CD14-positive monocyte (primary cell): Measurements from ENCODE around the gene ERCC5. TPM values are rescaled to one million over a fixed set of nuclear protein-coding genes. Genes with fewer than 3 reads are reported as not detected.

Source experiments
- DNase-seq, 3 donors: peaks; one replicate each; pipeline ENCODE4 v3.0.0-alpha.2; 2011 to 2022
- H2AFZ ChIP-seq: 2 replicates; pipeline ENCODE4 v1.6.0; 2012; ENCODE audit warnings: mild to moderate bottlenecking, low read depth, low read length, inconsistent platforms; ENCODE audit not compliant: insufficient read depth, poor library complexity, severe bottlenecking
- H3K27ac ChIP-seq, 2 donors: 1 replicate in 1 of 2; 2 replicates in 1 of 2; pipeline ENCODE4 v1.5.1; 2012 to 2013; ENCODE audit warnings: low read length in 2 of 2, control low read depth in 1 of 2, inconsistent platforms in 1 of 2, low read depth in 1 of 2, mild to moderate bottlenecking in 1 of 2
- H3K27me3 ChIP-seq, 2 donors: one replicate each; pipeline versions ENCODE4 v1.6.0 to v1.6.1; 2011 to 2013; ENCODE audit warnings: low read length in 2 of 2; ENCODE audit not compliant: control insufficient read depth in 2 of 2, insufficient read depth in 2 of 2
- H3K36me3 ChIP-seq, 2 donors: replicated peaks in 1 of 2; 1 replicate in 1 of 2; 2 replicates in 1 of 2; pipeline versions ENCODE4 v1.5.1 to v1.6.1; 2012 to 2013; ENCODE audit warnings: low read length in 2 of 2, control low read depth in 1 of 2, inconsistent platforms in 1 of 2, mild to moderate bottlenecking in 1 of 2; ENCODE audit not compliant: insufficient read depth in 2 of 2, control insufficient read depth in 1 of 2
- H3K4me1 ChIP-seq, 2 donors: 1 replicate in 1 of 2; 2 replicates in 1 of 2; pipeline versions ENCODE4 v1.5.1 to v1.6.1; 2012 to 2013; ENCODE audit warnings: low read length in 2 of 2, control low read depth in 1 of 2, inconsistent platforms in 1 of 2, mild to moderate bottlenecking in 1 of 2, moderate library complexity in 1 of 2; ENCODE audit not compliant: insufficient read depth in 2 of 2, control insufficient read depth in 1 of 2
- H3K4me2 ChIP-seq: replicated peaks from 2 replicates; pipeline ENCODE3; 2012; ENCODE audit warnings: low read length, moderate library complexity, mild to moderate bottlenecking; ENCODE audit not compliant: poor library complexity, severe bottlenecking; ENCODE audit errors: extremely low read depth
- H3K4me3 ChIP-seq, 3 experiments: fragments of 200-600 bp in 1 of 3; sonication (generic) in 1 of 3; replicated peaks in 1 of 3; 1 replicate in 2 of 3; 2 replicates in 1 of 3; pipeline ENCODE4 v1.5.1; 2011 to 2013; ENCODE audit warnings: low read length in 3 of 3, mild to moderate bottlenecking in 3 of 3, control low read depth in 2 of 3, low read depth in 2 of 3, inconsistent platforms in 1 of 3, moderate library complexity in 1 of 3
- H3K79me2 ChIP-seq: 2 replicates; pipeline ENCODE4 v1.6.0; 2012; ENCODE audit warnings: mild to moderate bottlenecking, control low read depth, inconsistent platforms, low read length, moderate library complexity; ENCODE audit not compliant: insufficient read depth
- H3K9ac ChIP-seq: 2 replicates; pipeline ENCODE4 v1.6.0; 2017; ENCODE audit warnings: low read length, mild to moderate bottlenecking; ENCODE audit not compliant: insufficient read depth, poor library complexity, severe bottlenecking
- H3K9me3 ChIP-seq, 2 donors: replicated peaks in 1 of 2; 1 replicate in 1 of 2; 2 replicates in 1 of 2; pipeline versions ENCODE4 v1.5.1 to v1.6.1; 2012 to 2013; ENCODE audit warnings: low read length in 2 of 2, control low read depth in 1 of 2; ENCODE audit not compliant: control insufficient read depth in 1 of 2, insufficient read depth in 1 of 2
- H4K20me1 ChIP-seq: 2 replicates; pipeline ENCODE4 v1.6.0; 2012; ENCODE audit warnings: mild to moderate bottlenecking, low read length, control low read depth, moderate library complexity; ENCODE audit not compliant: insufficient read depth
- H3K27ac Mint-ChIP-seq, 7 donors: one replicate each; pipeline ENCODE4 v1.8.0; 2020; ENCODE audit warnings: mild to moderate bottlenecking in 7 of 7, mixed read lengths in 7 of 7, moderate library complexity in 6 of 7, inconsistent platforms in 2 of 7
- H3K27me3 Mint-ChIP-seq, 3 donors: one replicate each; pipeline ENCODE4 v1.8.0; 2021 to 2022; ENCODE audit warnings: low read depth in 3 of 3, mild to moderate bottlenecking in 3 of 3, mixed read lengths in 3 of 3, moderate library complexity in 3 of 3, inconsistent platforms in 1 of 3
- H3K36me3 Mint-ChIP-seq, 2 donors: one replicate each; pipeline ENCODE4 v1.8.0; 2020; ENCODE audit warnings: mixed read lengths in 2 of 2, inconsistent platforms in 1 of 2, mild to moderate bottlenecking in 1 of 2
- H3K4me1 Mint-ChIP-seq: one replicate; pipeline ENCODE4 v1.8.0; 2020; ENCODE audit warnings: mild to moderate bottlenecking, mixed read lengths
- H3K4me3 Mint-ChIP-seq, 2 donors: one replicate each; pipeline ENCODE4 v1.8.0; 2020; ENCODE audit warnings: mild to moderate bottlenecking in 2 of 2, mixed read lengths in 2 of 2, moderate library complexity in 1 of 2
- H3K9me3 Mint-ChIP-seq, 7 donors: one replicate each; pipeline ENCODE4 v1.8.0; 2020 to 2022; ENCODE audit warnings: mixed read lengths in 7 of 7, mild to moderate bottlenecking in 6 of 7, moderate library complexity in 6 of 7, inconsistent platforms in 2 of 7
- WGBS: methylation state at CpG from one replicate; pipeline ENCODE4 v1.1.5; 2013; ENCODE audit warnings: missing lambda C conversion rate; ENCODE audit not compliant: insufficient coverage; 5-methylcytosine and 5-hydroxymethylcytosine counted together
- intact Hi-C, 2 donors: fragments of 100-400 bp; cut with micrococcal nuclease; formaldehyde crosslinking; loops; one replicate each; pipeline versions ENCODE4 v1.15.0 to v1.15.1; 2023
- polyA plus RNA-seq, 3 donors: library from polyadenylated mRNA; depleted of rRNA in 1 of 3; unstranded in 2 of 3; stranded (reverse) in 1 of 3; fragments of 300-500 nt in 2 of 3; fragments of >200 nt in 1 of 3; fragmentation: Illumina TruSeq in 2 of 3; gene quantifications; 1 replicate in 2 of 3; 2 replicates in 1 of 3; pipeline ENCODE4 v1.2.3, GENCODE V29; 2012 to 2021
- TF ChIP-seq, protein P1 (sequence below): fragments of 200-600 bp; IDR thresholded peaks from one replicate; pipeline ENCODE4 v1.8.0; 2022; ENCODE audit warnings: antibody characterized with exemption, mild to moderate bottlenecking

ERCC5 gene
- polyA plus RNA-seq, 3 donors: 15.2 to 34.2 (median 22.1) TPM

DNA sequence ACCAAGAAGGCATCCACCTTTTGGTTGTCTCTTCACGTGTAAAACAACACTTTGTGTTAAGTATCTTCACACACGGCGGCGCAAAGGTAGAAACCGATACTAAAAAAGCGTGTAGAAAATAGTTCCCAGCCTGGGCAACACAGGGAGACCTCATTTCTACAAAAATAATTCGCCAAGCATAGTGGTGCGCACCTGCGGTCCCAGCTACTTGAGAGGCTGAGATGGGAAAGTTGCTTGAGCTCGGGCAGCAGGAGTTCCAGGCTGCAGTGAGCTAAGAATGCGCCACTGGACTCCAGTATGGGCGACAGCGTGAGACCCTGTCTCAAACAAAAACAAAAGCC is 573 bp upstream of the ERCC5 start:
- H3K9ac ChIP-seq: peak overlapping the region; percentile 99
- H3K27me3 Mint-ChIP-seq: peaks cover 0 to 3% (median 0%) of the 10 kb centered on the region in 3 donors

DNA sequence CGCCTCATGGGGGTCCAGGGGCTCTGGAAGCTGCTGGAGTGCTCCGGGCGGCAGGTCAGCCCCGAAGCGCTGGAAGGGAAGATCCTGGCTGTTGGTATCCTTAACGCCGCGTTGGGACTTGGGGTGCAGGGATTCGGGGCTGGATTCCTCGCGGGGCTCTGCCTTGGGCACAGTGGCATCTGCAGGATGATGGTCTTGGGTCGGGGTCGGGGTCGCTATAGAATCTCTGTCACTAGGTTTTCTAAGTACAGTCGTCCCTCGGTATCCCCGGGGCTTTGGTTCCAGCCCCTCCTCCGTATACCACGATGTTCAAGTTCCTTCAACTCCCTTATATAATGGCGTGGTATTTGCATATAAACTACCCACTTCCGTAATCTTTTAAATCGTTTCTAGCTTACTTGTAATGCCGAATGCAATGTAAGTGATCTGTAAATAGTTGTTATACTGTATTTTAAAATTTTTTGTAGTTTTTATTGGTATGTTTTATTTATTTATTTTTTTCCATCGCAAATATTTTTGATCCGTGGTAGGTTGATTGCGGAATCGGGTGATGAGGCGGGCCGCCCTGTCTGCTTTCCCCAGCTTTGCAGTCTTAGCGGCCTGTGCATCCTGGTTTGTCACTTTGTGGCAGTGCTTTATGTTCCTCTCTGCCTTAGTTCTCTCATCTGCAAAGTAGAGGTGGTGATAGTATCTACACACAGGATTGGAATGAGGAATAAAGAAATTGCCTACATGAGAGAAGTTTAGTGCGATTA is 606 bp downstream of the ERCC5 start:
- Histone ChIP-seq H3K36me3 (peaks cover 0 to 20% of the 10 kb centered on the region in 2 donors), H3K9ac (peak overlapping the region; percentile 99), H2AFZ (peak overlapping the region; percentile 96), H3K9me3 (no peaks in the 10 kb centered on the region), H3K27me3 (no peaks in the 10 kb centered on the region), H3K79me2 (peaks cover 53% of the 10 kb centered on the region), H3K4me1 (peaks cover 15 to 22% of the 10 kb centered on the region in 2 donors), H3K4me3 (peak overlapping the region; percentile 72 to 97 (median 91)), H3K4me2 (peak overlapping the region; percentile 86), H4K20me1 (peaks cover 44% of the 10 kb centered on the region), H3K27ac (peak overlapping the region; percentile 97 to 98)
- H3K27me3 Mint-ChIP-seq: peaks cover 0 to 3% (median 0%) of the 10 kb centered on the region in 3 donors
- peak overlapping the region; percentile 96 to 99 (median 98) for H3K27ac Mint-ChIP-seq
- peaks cover 10 to 20% of the 10 kb centered on the region in 2 donors for H3K36me3 Mint-ChIP-seq
- peak overlapping the region; percentile 92 to 93 for H3K4me3 Mint-ChIP-seq
- 0% methylated on average over 19 of the region's 31 CpGs for WGBS
- DNase-seq: peak; percentile 60 to 64 (median 62)
- peaks cover 21% of the 10 kb centered on the region for H3K4me1 Mint-ChIP-seq
- intact Hi-C loops: loop anchor here (2.0 to 5.0 kb wide), 5 partner anchors 74 to 264 kb away; partner anchors contain the start of genes TPP2 (in 2 of the 2) and TEX30 (in 1 of the 2)
- TF ChIP-seq, protein P1, sequence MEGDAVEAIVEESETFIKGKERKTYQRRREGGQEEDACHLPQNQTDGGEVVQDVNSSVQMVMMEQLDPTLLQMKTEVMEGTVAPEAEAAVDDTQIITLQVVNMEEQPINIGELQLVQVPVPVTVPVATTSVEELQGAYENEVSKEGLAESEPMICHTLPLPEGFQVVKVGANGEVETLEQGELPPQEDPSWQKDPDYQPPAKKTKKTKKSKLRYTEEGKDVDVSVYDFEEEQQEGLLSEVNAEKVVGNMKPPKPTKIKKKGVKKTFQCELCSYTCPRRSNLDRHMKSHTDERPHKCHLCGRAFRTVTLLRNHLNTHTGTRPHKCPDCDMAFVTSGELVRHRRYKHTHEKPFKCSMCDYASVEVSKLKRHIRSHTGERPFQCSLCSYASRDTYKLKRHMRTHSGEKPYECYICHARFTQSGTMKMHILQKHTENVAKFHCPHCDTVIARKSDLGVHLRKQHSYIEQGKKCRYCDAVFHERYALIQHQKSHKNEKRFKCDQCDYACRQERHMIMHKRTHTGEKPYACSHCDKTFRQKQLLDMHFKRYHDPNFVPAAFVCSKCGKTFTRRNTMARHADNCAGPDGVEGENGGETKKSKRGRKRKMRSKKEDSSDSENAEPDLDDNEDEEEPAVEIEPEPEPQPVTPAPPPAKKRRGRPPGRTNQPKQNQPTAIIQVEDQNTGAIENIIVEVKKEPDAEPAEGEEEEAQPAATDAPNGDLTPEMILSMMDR: no peak
- no peaks in the 10 kb centered on the region for H3K9me3 Mint-ChIP-seq

More for the DNA sequence above, 573 bp upstream of the ERCC5 start:
- peak overlapping the region; percentile 86 for H3K4me2 ChIP-seq
- no peaks in the 10 kb centered on the region for H3K9me3 Mint-ChIP-seq
- no peak for DNase-seq
- TF ChIP-seq, protein P1: no peak
- peaks cover 18% of the 10 kb centered on the region for H3K4me1 Mint-ChIP-seq
- H3K79me2 ChIP-seq: peaks cover 44% of the 10 kb centered on the region
- peak overlapping the region; percentile 72 to 97 (median 91) for H3K4me3 ChIP-seq
- 0% methylated on average over 4 of the region's 13 CpGs for WGBS
- intact Hi-C loops: loop anchor here (5.0 kb wide), 3 partner anchors 73 to 263 kb away; partner anchors contain the start of genes TEX30 (in 1 of the 2) and TPP2 (in 1 of the 2)
- peak overlapping the region; percentile 96 for H2AFZ ChIP-seq
- H3K36me3 Mint-ChIP-seq: peaks cover 5 to 13% of the 10 kb centered on the region in 2 donors
- H3K4me3 Mint-ChIP-seq: peak overlapping the region; percentile 92 to 93
- no peaks in the 10 kb centered on the region for H3K27me3 ChIP-seq
- H4K20me1 ChIP-seq: peaks cover 32% of the 10 kb centered on the region
- peaks cover 15 to 22% of the 10 kb centered on the region in 2 donors for H3K4me1 ChIP-seq
- peak overlapping the region; percentile 97 to 98 for H3K27ac ChIP-seq
- peaks cover 0 to 15% of the 10 kb centered on the region in 2 donors for H3K36me3 ChIP-seq
- no peaks in the 10 kb centered on the region for H3K9me3 ChIP-seq
- H3K27ac Mint-ChIP-seq: peak overlapping the region; percentile 96 to 99 (median 98)
